Thymus (tissue), 11 donors: ENCODE measurements around the gene MARCHF3. TPM values are rescaled to one million over a fixed set of nuclear protein-coding genes. Genes with fewer than 3 reads are reported as not detected.
"Not testable (repeated sequence)": the region's sequence is repeated elsewhere in the genome, so short reads cannot be mapped to it uniquely, and the experiment has no call there.

Source experiments
- DNase-seq, 9 donors: peaks; one replicate each; pipeline ENCODE4 v3.0.0-alpha.2; 2013; ENCODE audit warnings: low spot score in 9 of 9, low read depth in 6 of 9, missing footprints in 1 of 9
- H3K27ac ChIP-seq, 2 donors: one replicate each; pipeline ENCODE4 v1.5.1; 2013; ENCODE audit warnings: control low read depth in 1 of 2, low read depth in 1 of 2, low read length in 1 of 2, mild to moderate bottlenecking in 1 of 2, moderate library complexity in 1 of 2
- H3K27me3 ChIP-seq, 2 donors: one replicate each; pipeline ENCODE4 v1.5.1; 2013; ENCODE audit warnings: low read length in 1 of 2; ENCODE audit not compliant: control insufficient read depth in 2 of 2, insufficient read depth in 1 of 2
- H3K36me3 ChIP-seq, 2 donors: one replicate each; pipeline ENCODE4 v1.5.1; 2013; ENCODE audit warnings: low read length in 1 of 2, mild to moderate bottlenecking in 1 of 2, moderate library complexity in 1 of 2; ENCODE audit not compliant: control insufficient read depth in 2 of 2, insufficient read depth in 2 of 2
- H3K4me1 ChIP-seq, 2 donors: one replicate each; pipeline ENCODE4 v1.5.1; 2013; ENCODE audit warnings: low read length in 2 of 2; ENCODE audit not compliant: control insufficient read depth in 2 of 2, insufficient read depth in 2 of 2
- H3K4me3 ChIP-seq, 2 donors: one replicate each; pipeline ENCODE4 v1.5.1; 2013; ENCODE audit warnings: low read length in 2 of 2, control low read depth in 1 of 2, mild to moderate bottlenecking in 1 of 2
- H3K9me3 ChIP-seq, 2 donors: one replicate each; pipeline ENCODE4 v1.5.1; 2013; ENCODE audit warnings: low read length in 1 of 2, mild to moderate bottlenecking in 1 of 2; ENCODE audit not compliant: control insufficient read depth in 2 of 2, insufficient read depth in 1 of 2
- WGBS: extraction: QIAGEN DNeasy Blood & Tissue Kit; methylation state at CpG from one replicate; pipeline ENCODE4 v1.1.7; 2013; 5-methylcytosine and 5-hydroxymethylcytosine counted together
- polyA plus RNA-seq: library from polyadenylated mRNA; stranded (reverse); fragments of 200-250 nt; gene quantifications from one replicate; pipeline ENCODE4 v1.2.3, GENCODE V29; 2013
- total RNA-seq: library from RNA; stranded (reverse); fragments of 120-200 nt; gene quantifications from one replicate; pipeline ENCODE4 v1.2.4, GENCODE V29; 2013
- donor health status: healthy.

MARCHF3 gene
- total and polyA plus RNA-seq, 2 donors, result 5.0 to 5.1 TPM

DNA sequence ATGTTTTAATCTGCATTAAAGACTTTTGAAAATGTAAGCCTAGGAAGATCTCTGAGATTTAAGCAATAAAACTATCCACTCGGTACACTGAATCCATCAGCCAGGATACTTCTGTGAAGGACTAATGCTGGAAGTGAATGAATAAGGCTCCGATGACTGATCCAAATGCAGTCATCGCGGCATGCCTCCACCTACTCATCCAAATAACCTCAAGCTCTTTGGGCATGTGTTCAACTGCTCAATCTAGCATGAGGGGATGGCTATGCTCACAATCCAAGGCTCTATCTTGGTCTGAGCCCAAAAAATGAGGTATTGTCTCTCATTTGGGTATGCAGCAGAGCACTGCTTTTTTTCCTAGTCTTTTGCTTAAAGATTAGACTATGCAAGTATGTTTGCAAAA is 19.2 kb downstream of the MARCHF3 start:
- H3K4me1 ChIP-seq, result peaks cover 0 to 4% of the 10 kb centered on the region in 2 donors
- no peak for DNase-seq
- H3K27me3 ChIP-seq, result no peaks in the 10 kb centered on the region
- no peak overlapping the region for H3K27ac ChIP-seq
- H3K36me3 ChIP-seq, result no peaks in the 10 kb centered on the region
- no peak overlapping the region for H3K4me3 ChIP-seq
- WGBS, result 96% methylated on average over 4 of the region's 4 CpGs
- H3K9me3 ChIP-seq, result no peaks in the 10 kb centered on the region

DNA sequence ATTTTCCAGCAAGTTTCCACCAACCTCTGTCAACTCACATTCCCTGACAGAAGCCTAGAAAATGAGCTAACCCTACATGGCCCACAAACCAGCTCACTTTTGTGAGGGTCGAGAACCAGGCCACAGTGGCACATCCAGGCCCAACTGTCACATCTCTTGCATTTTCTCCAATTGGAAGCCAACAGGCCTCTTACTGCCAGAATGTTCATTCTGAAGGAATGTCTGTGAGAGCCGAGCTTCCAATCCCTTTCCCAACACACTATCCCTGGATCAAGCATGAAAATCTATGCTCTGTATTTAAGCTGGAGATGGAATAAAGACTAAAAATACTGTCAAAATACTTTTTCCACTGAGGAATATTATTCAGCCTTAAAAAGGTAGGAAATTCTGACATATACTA is 20.0 kb downstream of the MARCHF3 start:
- no peak overlapping the region for H3K27ac ChIP-seq
- peaks cover 0 to 4% of the 10 kb centered on the region in 2 donors for H3K4me1 ChIP-seq
- no peaks in the 10 kb centered on the region for H3K36me3 ChIP-seq
- no peak for DNase-seq
- no peaks in the 10 kb centered on the region for H3K9me3 ChIP-seq
- WGBS, result 98% methylated on average over 2 of the region's 2 CpGs
- no peaks in the 10 kb centered on the region for H3K27me3 ChIP-seq
- H3K4me3 ChIP-seq, result no peak overlapping the region

DNA sequence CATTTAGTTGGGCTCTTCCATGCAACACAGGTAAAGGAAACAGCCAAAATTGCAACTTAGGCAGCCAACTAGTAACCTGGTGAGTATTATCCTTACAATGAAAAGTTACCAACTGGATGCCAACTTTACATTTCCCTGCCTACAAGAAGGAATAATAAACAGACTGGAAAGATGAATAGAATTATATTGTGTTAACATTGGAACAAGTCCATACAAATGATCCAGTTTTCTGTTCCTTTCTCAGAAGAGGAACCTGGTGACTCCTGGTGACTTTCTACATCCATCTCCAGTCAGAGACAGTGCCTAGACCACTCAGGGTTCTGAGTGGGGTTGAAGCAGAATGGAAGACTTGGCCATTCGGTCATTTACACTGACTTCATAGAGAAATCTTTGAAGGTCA is 20.6 kb downstream of the MARCHF3 start:
- Histone ChIP-seq H3K4me1 (peaks cover 0 to 4% of the 10 kb centered on the region in 2 donors), H3K27ac (no peak overlapping the region), H3K4me3 (no peak overlapping the region), H3K36me3 (no peaks in the 10 kb centered on the region), H3K27me3 (no peaks in the 10 kb centered on the region), H3K9me3 (no peaks in the 10 kb centered on the region)
- no peak for DNase-seq
- WGBS, result 96% methylated on average over 1 of the region's 1 CpG

DNA sequence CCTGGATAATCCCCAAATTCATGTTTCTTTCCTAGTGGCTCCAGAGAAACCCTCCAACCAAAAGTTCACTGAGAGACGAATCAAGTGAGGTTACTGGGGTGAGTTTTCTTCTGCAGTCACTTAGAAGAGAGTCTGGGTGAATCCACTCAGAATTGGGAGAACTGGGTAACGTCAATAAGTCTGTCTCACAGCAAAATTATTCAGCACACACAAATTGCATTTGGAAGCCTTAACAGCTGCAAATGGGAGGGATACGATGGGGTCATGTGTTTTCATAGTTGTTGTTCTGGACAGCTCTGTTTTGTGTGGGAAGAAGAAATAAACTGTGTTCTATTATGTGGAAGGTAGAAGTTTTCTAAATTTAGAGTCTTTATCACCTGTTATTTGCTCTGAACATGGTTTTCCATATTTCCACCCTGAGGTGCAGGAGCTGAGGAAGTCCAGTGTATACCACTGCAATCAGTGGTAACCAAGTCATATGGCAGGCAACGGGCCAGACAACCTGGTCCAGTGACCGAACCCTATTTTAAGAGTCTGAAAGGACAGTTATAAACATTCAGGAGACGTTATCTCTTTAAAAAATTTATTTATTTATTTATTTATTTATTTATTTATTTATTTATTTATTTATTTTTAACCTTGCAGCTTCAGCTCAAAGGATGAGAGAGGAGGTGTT is 21.9 kb downstream of the MARCHF3 start:
- DNase-seq, result no peak
- Histone ChIP-seq H3K9me3 (no peaks in the 10 kb centered on the region), H3K27ac (no peak overlapping the region), H3K36me3 (no peaks in the 10 kb centered on the region), H3K4me3 (no peak overlapping the region), H3K27me3 (no peaks in the 10 kb centered on the region), H3K4me1 (peaks cover 0 to 4% of the 10 kb centered on the region in 2 donors)
- 98% methylated on average over 6 of the region's 6 CpGs for WGBS

DNA sequence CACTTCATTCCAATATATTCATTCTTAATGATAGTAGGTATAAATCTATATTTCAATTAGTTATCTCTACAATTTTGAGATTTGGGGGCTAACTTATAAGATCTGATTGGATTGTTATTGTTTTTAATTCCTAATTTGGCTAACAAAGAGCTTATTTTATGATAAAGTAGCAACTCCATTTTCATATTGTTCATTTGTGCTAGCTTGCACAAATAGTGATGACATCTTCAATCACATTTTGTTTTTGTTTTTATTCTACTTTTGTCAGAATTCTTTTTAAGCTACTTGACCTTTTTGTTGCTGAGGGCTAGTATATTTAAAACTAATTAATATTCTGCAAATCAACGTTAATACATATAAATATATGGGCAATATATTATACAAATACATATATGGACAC is 22.8 kb downstream of the MARCHF3 start:
- H3K4me3 ChIP-seq, result no peak overlapping the region
- 94% methylated on average over 1 of the region's 1 CpG for WGBS

DNA sequence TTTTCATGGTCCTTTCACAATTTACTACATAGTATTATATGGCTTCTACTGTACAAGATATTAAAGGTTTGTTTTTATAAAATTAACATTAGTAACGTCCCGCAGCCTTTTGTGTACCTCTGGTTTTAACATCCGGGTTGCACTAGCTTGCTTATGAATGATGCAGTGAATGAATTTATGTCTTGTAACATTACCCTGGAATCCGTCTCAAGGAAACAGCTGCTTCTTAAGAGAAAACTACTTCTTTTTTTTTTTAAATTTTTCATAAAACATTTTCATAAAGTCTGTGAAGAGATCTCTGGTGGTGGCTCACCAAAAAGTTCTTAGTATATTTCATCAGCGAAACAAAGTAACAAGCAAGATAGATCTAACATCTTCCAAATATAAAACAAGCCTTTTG is 23.6 kb downstream of the MARCHF3 start:
- WGBS, result 28% methylated on average over 5 of the region's 5 CpGs
- no peak overlapping the region for H3K27ac ChIP-seq
- DNase-seq, result no peak

More for the DNA sequence above, 22.8 kb downstream of the MARCHF3 start:
- H3K27me3 ChIP-seq, result no peaks in the 10 kb centered on the region
- H3K27ac ChIP-seq, result no peak overlapping the region
- no peak for DNase-seq
- H3K4me1 ChIP-seq, result peaks cover 0 to 4% of the 10 kb centered on the region in 2 donors
- no peaks in the 10 kb centered on the region for H3K9me3 ChIP-seq
- no peaks in the 10 kb centered on the region for H3K36me3 ChIP-seq

GRCh38 chr5:127005282-127005681 is 25.1 kb downstream of the MARCHF3 start:
- not testable (repeated sequence) for H3K27ac ChIP-seq, H3K4me3 ChIP-seq, H3K27me3 ChIP-seq, DNase-seq, H3K4me1 ChIP-seq, H3K36me3 ChIP-seq, H3K9me3 ChIP-seq
- 96% methylated on average over 3 of the region's 3 CpGs for WGBS

More for the DNA sequence above, 23.6 kb downstream of the MARCHF3 start:
- H3K27me3 ChIP-seq, result no peaks in the 10 kb centered on the region
- no peaks in the 10 kb centered on the region for H3K9me3 ChIP-seq
- no peaks in the 10 kb centered on the region for H3K36me3 ChIP-seq
- no peak overlapping the region for H3K4me3 ChIP-seq
- peaks cover 0 to 1% of the 10 kb centered on the region in 2 donors for H3K4me1 ChIP-seq

DNA sequence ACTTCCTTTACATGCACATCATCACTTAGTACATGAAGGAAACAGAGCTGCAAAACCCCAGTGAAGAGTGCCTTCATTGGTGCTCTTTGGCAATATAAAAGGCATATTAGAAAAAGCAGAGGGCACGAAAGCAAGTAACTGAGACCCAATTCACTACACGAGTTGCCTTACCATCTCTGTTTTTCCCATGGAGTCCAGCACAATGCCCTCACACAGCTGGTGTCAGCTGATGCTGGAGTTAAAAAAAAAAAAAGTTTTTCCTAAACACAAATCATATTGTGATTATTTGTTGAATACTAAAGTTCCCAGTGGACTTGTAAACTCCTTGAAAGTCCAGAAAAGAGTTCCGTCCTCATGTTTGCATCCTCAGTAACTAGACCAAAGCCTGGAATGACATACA is 25.6 kb downstream of the MARCHF3 start:
- no peak overlapping the region for H3K4me3 ChIP-seq
- no peaks in the 10 kb centered on the region for H3K36me3 ChIP-seq
- no peaks in the 10 kb centered on the region for H3K4me1 ChIP-seq
- no peaks in the 10 kb centered on the region for H3K9me3 ChIP-seq
- 97% methylated on average over 3 of the region's 3 CpGs for WGBS
- DNase-seq, result no peak
- H3K27me3 ChIP-seq, result no peaks in the 10 kb centered on the region
- H3K27ac ChIP-seq, result no peak overlapping the region

DNA sequence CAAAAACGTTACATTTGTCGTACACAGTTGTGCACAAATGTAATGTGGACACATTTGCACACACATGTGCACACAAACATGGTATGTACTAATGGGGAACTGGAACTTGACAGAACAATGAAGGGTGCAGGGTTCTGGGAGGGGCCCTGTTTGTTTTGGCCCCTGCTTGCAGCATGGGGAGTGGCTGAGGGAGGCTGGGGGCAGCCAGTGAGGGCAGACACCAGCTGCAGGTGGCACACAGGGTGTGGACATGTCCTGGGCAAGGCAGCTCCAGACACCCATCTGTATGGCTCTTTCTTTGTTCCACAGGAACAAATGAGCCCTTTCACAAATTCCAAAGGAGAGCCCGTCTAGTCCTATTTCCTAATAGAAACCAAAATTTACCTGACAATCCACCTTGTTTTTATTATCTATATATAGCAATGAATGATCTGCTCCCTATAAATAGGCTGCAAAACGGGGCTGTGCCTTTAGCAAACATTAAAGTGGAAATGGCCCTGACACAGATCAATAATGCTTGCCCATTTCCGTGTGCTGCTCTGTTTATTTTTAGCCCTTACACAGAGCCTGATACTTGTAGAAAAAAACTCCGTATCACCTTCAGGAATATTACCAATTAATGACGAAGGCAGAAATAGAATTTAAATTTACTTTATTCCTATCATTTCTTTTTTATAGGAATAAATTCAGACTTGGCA is 26.4 kb downstream of the MARCHF3 start:
- DNase-seq, result no peak

More for the DNA sequence above, 26.4 kb downstream of the MARCHF3 start:
- no peak overlapping the region for H3K4me3 ChIP-seq
- no peaks in the 10 kb centered on the region for H3K4me1 ChIP-seq
- no peak overlapping the region for H3K27ac ChIP-seq
- H3K9me3 ChIP-seq, result no peaks in the 10 kb centered on the region
- no peaks in the 10 kb centered on the region for H3K36me3 ChIP-seq
- no peaks in the 10 kb centered on the region for H3K27me3 ChIP-seq
- WGBS, result 95% methylated on average over 7 of the region's 7 CpGs
